Vagina (tissue), 2 donors: Measurements from ENCODE around the gene OR13C8. TPM values are rescaled to one million over a fixed set of nuclear protein-coding genes. Genes with fewer than 3 reads are reported as not detected.
"Not testable (repeated sequence)": the region's sequence is repeated elsewhere in the genome, so short reads cannot be mapped to it uniquely, and the experiment has no call there.

Experiments
- DNase-seq, 2 donors: peaks; one replicate each; pipeline ENCODE4 v3.0.0-alpha.2; 2017; ENCODE audit errors: extremely low spot score in 2 of 2
- H3K27ac ChIP-seq: fragments of 200-600 bp; sonication (generic); one replicate; pipeline ENCODE4 v1.5.1; 2019
- H3K27me3 ChIP-seq: fragments of 200-600 bp; sonication (generic); one replicate; pipeline ENCODE4 v1.5.1; 2019
- H3K36me3 ChIP-seq, 2 donors: fragments of 200-600 bp; sonication (generic); one replicate each; pipeline ENCODE4 v1.5.1; 2017 to 2019
- H3K4me1 ChIP-seq: fragments of 200-600 bp; sonication (generic); one replicate; pipeline ENCODE4 v1.5.1; 2019
- H3K4me3 ChIP-seq, 2 donors: fragments of 200-600 bp; sonication (generic); 1 replicate in 1 of 2; 2 replicates in 1 of 2; pipeline ENCODE4 v1.5.1; 2016 to 2019
- H3K9me3 ChIP-seq: fragments of 200-600 bp; sonication (generic); one replicate; pipeline ENCODE4 v1.5.1; 2019
- CTCF ChIP-seq, 3 experiments: fragments of 450-650 bp in 2 of 3; fragments of 200-600 bp in 1 of 3; sonication (generic) in 1 of 3; IDR thresholded peaks; one replicate each; pipeline ENCODE4 v1.5.1; 2017 to 2019; ENCODE audit warnings: antibody characterized with exemption in 3 of 3, mild to moderate bottlenecking in 2 of 3, moderate library complexity in 2 of 3
- POLR2A ChIP-seq, 2 donors: fragments of 450-650 bp; IDR thresholded peaks; one replicate each; pipeline ENCODE4 v1.6.1; 2017; ENCODE audit warnings: antibody characterized with exemption in 2 of 2, mild to moderate bottlenecking in 2 of 2, moderate library complexity in 2 of 2
- POLR2AphosphoS5 ChIP-seq, 2 donors: sonication (generic); formaldehyde crosslinking; IDR thresholded peaks; one replicate each; pipeline ENCODE4 v1.9.0; 2017; ENCODE audit warnings: antibody characterized with exemption in 2 of 2, mild to moderate bottlenecking in 2 of 2, low read depth in 1 of 2; ENCODE audit not compliant: insufficient read depth in 1 of 2
- intact Hi-C: fragments of 100-400 bp; cut with DNase I; formaldehyde crosslinking; loops from one replicate; pipeline ENCODE4 v1.15.1; 2023
- total RNA-seq: library from RNA; depleted of rRNA; stranded (reverse); fragments of >200 nt; gene quantifications from one replicate; pipeline ENCODE4 v1.2.3, GENCODE V29; 2016

The OR13C8 gene
- total RNA-seq, 1 donor from 2014 or later, result not detected

GRCh38 chr9:104589626-104590025, 20.7 kb downstream of the OR13C8 start:
- Histone ChIP-seq H3K4me1 (no peaks in the 10 kb centered on the region), H3K36me3 (no peaks in the 10 kb centered on the region), H3K4me3 (no peak overlapping the region), H3K27me3 (no peaks in the 10 kb centered on the region), H3K27ac (no peak overlapping the region), H3K9me3 (no peaks in the 10 kb centered on the region)
- no peak for DNase-seq
- TF ChIP-seq POLR2AphosphoS5 (IDR thresholded peaks at IDR 0.05; ENCODE audit: insufficient read depth in 1 of 2, low read depth in 1 of 2) (no peak), POLR2A (IDR thresholded peaks at IDR 0.05) (no peak)
- intact Hi-C loops, result no loop called here

DNA sequence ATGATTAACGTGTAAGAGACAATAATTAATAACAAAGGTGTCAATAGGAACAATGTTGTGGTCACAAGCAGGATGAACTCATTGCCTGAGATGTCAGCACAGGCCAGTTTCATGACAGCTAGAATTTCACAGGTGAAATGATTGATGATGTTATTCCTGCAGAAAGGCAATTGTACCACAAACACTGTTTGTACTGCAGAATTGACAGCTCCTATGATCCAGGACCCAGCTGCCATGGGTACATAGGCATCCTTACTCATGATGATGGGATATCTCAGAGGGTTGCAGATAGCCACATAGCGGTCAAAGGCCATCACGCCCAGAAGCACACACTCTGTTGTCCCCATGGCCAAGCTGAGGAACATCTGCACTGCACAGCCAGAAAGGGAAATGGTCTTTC, 29.8 kb downstream of the OR13C8 start:
- H3K9me3 ChIP-seq, H3K27ac ChIP-seq, H3K27me3 ChIP-seq, DNase-seq, H3K4me1 ChIP-seq, H3K4me3 ChIP-seq, H3K36me3 ChIP-seq: not testable (repeated sequence)
- intact Hi-C loops, result loop anchor here (5.0 kb wide), 1 partner anchor 464 kb away; no protein-coding TSS in a partner anchor

- not testable (repeated sequence) for H3K36me3 ChIP-seq, H3K4me3 ChIP-seq, H3K4me1 ChIP-seq, H3K9me3 ChIP-seq, H3K27ac ChIP-seq, DNase-seq, H3K27me3 ChIP-seq
- intact Hi-C loops, result loop anchor here (5.0 kb wide), 1 partner anchor 463 kb away; no protein-coding TSS in a partner anchor
These were observed 30.3 kb downstream of the OR13C8 start, which contains the start of gene OR13C5 for GRCh38 chr9:104599313-104599712. TSS of gene OR13C5 (minus strand) at chr9:104599413. CDS start at chr9:104599413, 0 bp downstream.

DNA sequence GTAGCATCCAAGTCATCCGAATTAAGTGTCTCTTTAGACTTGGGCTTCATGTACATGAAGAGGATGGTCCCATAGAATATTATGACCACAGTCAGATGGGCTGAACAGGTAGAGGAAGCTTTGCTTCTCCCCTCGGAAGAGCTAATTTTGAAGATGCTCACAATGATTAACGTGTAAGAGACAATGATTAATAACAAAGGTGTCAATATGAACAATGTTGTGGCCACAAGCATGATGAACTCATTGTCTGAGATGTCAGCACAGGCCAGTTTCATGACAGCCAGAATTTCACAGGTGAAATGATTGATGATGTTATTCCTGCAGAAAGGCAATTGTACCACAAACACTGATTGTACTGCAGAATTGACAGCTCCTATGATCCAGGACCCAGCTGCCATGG, 35.8 kb downstream of the OR13C8 start:
- intact Hi-C loops, result no loop called here
- TF ChIP-seq POLR2A (IDR thresholded peaks at IDR 0.05), result no peak
- TF ChIP-seq CTCF (IDR thresholded peaks at IDR 0.05), result no peak
- TF ChIP-seq POLR2AphosphoS5 (IDR thresholded peaks at IDR 0.05; ENCODE audit: insufficient read depth in 1 of 2, low read depth in 1 of 2), result no peak

DNA sequence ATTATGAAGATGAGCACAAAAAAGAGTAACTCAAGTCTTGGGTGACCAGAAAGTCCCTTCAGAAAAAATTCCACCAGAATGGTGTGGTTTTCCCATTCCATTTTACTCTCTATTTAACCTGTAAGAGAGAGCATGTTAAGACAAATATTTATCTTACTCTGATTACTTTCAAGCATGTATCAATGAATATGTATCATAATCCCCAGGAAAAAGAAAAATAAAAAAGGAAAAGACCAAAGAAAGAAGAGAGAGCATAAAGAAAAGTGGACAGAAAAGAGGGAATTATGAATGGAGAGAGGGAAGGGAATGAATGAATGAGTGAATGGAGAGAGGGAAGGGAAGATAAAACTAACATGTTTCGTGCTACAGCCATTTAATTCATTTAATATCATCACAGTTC, 36.6 kb downstream of the OR13C8 start, which contains the start of gene OR13C2:
Gene OR13C2 (minus strand): TSS at position 101 of the 400 bp plus-strand sequence. CDS start 0 bp downstream, at position 101.
- H3K4me1 ChIP-seq, DNase-seq, H3K4me3 ChIP-seq, H3K9me3 ChIP-seq, H3K36me3 ChIP-seq, H3K27ac ChIP-seq, H3K27me3 ChIP-seq, intact Hi-C loops: not testable (repeated sequence)

More for the DNA sequence above, 35.8 kb downstream of the OR13C8 start:
- H3K4me3 ChIP-seq, result no peak overlapping the region
- no peaks in the 10 kb centered on the region for H3K9me3 ChIP-seq
- no peaks in the 10 kb centered on the region for H3K4me1 ChIP-seq
- DNase-seq, result no peak
- H3K27ac ChIP-seq, result no peak overlapping the region
- H3K27me3 ChIP-seq, result no peaks in the 10 kb centered on the region
- H3K36me3 ChIP-seq, result no peaks in the 10 kb centered on the region

DNA sequence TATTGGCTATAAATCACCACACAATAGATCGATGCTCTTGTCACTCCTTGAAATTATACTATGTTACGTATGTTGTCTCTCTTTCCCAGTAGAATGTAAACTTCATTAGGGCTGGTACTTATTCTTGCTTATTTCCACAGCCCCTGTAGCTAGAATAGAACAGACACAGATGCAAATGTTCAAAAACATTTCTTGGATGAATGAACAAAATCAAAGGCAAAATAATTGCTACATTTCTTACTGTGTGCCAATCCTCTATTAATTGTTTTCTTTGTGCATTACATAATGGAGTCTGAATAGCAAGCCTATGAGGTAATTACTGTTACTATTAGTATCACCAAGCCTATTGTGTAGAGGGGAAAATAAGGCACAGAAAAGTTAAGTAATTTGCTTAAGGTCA, 37.2 kb downstream of the OR13C8 start:
- H3K36me3 ChIP-seq, result no peaks in the 10 kb centered on the region
- H3K27me3 ChIP-seq, result no peaks in the 10 kb centered on the region
- no peak overlapping the region for H3K4me3 ChIP-seq
- TF ChIP-seq POLR2A (IDR thresholded peaks at IDR 0.05) (no peak), POLR2AphosphoS5 (IDR thresholded peaks at IDR 0.05; ENCODE audit: insufficient read depth in 1 of 2, low read depth in 1 of 2) (no peak), CTCF (IDR thresholded peaks at IDR 0.05) (no peak)
- no peak overlapping the region for H3K27ac ChIP-seq
- no peak for DNase-seq
- H3K4me1 ChIP-seq, result no peaks in the 10 kb centered on the region
- H3K9me3 ChIP-seq, result no peaks in the 10 kb centered on the region
- intact Hi-C loops, result no loop called here

- Histone ChIP-seq H3K4me3 (no peak overlapping the region), H3K4me1 (no peaks in the 10 kb centered on the region), H3K27me3 (no peaks in the 10 kb centered on the region), H3K9me3 (no peaks in the 10 kb centered on the region), H3K27ac (no peak overlapping the region), H3K36me3 (no peaks in the 10 kb centered on the region)
- intact Hi-C loops, result no loop called here
- no peak for DNase-seq
- TF ChIP-seq POLR2AphosphoS5 (IDR thresholded peaks at IDR 0.05; ENCODE audit: insufficient read depth in 1 of 2, low read depth in 1 of 2) (no peak), POLR2A (IDR thresholded peaks at IDR 0.05) (no peak), CTCF (IDR thresholded peaks at IDR 0.05) (no peak)
These were observed 39.4 kb downstream of the OR13C8 start for GRCh38 chr9:104608336-104608735.
